Breast epithelium (tissue), 4 donors: ENCODE data around the gene CYP8B1. TPM values are rescaled to one million over a fixed set of nuclear protein-coding genes. Genes with fewer than 3 reads are reported as not detected.
"Not testable (repeated sequence)": the region's sequence is repeated elsewhere in the genome, so short reads cannot be mapped to it uniquely, and the experiment has no call there.

Experiments
- DNase-seq, 2 donors: peaks; one replicate each; pipeline ENCODE4 v3.0.0-alpha.2; 2019; ENCODE audit warnings: low spot score in 2 of 2
- H3K27ac ChIP-seq, 2 donors: fragments of 200-600 bp; sonication (generic) in 1 of 2; one replicate each; pipeline ENCODE4 v1.5.1; 2016 to 2019; ENCODE audit warnings: mild to moderate bottlenecking in 1 of 2
- H3K27me3 ChIP-seq, 2 donors: fragments of 200-600 bp; sonication (generic) in 1 of 2; one replicate each; pipeline versions ENCODE4 v1.5.1 to v1.6.0; 2017 to 2019; ENCODE audit warnings: control low read depth in 1 of 2, mild to moderate bottlenecking in 1 of 2
- H3K36me3 ChIP-seq: fragments of 200-600 bp; one replicate; pipeline ENCODE4 v1.5.1; 2019
- H3K4me1 ChIP-seq, 2 donors: fragments of 200-600 bp; sonication (generic); one replicate each; pipeline ENCODE4 v1.5.1; 2016 to 2019; ENCODE audit warnings: control low read depth in 1 of 2
- H3K4me3 ChIP-seq, 3 donors: fragments of 200-600 bp; sonication (generic); 1 replicate in 2 of 3; 2 replicates in 1 of 3; pipeline ENCODE4 v1.5.1; 2016 to 2019; ENCODE audit warnings: mild to moderate bottlenecking in 3 of 3, moderate library complexity in 2 of 3
- H3K9me3 ChIP-seq, 2 donors: fragments of 200-600 bp; sonication (generic) in 1 of 2; one replicate each; pipeline ENCODE4 v1.5.1; 2016 to 2019; ENCODE audit warnings: control low read depth in 1 of 2
- POLR2A ChIP-seq: fragments of 450-650 bp; IDR thresholded peaks from one replicate; pipeline ENCODE4 v1.6.1; 2016; ENCODE audit warnings: antibody characterized with exemption, mild to moderate bottlenecking, moderate library complexity
- POLR2AphosphoS5 ChIP-seq, 3 donors: sonication (generic); formaldehyde crosslinking; IDR thresholded peaks; one replicate each; pipeline ENCODE4 v1.6.1; 2017; ENCODE audit warnings: antibody characterized with exemption in 3 of 3
- intact Hi-C: fragments of 100-400 bp; cut with DNase I; formaldehyde crosslinking; loops from one replicate; pipeline ENCODE4 v1.15.1; 2023; ENCODE audit warnings: low total_unique reads
- total RNA-seq, 3 donors: library from RNA; depleted of rRNA; stranded (reverse); fragments of >200 nt; gene quantifications; one replicate each; pipeline ENCODE4 v1.1.0, GENCODE V29; 2016
- TF ChIP-seq, protein P1 (sequence below), 3 donors: fragments of 450-650 bp; IDR thresholded peaks; one replicate each; pipeline ENCODE4 v1.5.1; 2016 to 2017; ENCODE audit warnings: antibody characterized with exemption in 3 of 3, mild to moderate bottlenecking in 3 of 3, moderate library complexity in 3 of 3

The CYP8B1 gene
- total RNA-seq, 3 donors from 2014 or later = not detected

DNA sequence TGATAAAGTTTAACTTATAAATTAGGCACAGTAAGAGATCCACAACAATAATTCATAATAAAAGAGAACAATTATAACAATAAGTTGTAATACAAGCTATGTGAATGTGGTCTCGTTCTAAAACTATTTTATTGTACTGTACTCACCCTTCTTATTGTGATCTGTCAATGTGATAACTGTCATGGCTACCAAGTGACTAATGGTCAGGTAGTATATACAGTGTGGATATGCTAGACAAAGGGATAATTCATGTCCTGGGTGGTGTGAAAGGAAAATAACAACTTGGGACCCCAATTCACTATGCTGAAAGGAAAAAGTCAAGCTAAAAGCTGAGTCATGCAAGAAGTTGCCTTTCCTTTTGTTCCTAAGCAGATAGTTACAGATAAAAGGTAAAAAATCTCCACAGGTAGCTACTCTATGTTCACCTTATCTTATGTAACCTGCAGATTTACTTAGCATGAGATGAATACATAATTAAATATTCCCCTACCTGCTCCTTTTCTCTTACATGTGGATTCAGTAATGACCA, 10.7 kb upstream of the CYP8B1 start:
- no peaks in the 10 kb centered on the region for H3K9me3 ChIP-seq
- intact Hi-C loops = loop anchor here (10.0 kb wide), 1 partner anchor 672 kb away; no protein-coding TSS in a partner anchor
- no peak for DNase-seq
- no peak overlapping the region for H3K4me3 ChIP-seq
- H3K4me1 ChIP-seq = peaks cover 0 to 3% of the 10 kb centered on the region in 2 donors
- no peaks in the 10 kb centered on the region for H3K36me3 ChIP-seq
- TF ChIP-seq, protein P1, sequence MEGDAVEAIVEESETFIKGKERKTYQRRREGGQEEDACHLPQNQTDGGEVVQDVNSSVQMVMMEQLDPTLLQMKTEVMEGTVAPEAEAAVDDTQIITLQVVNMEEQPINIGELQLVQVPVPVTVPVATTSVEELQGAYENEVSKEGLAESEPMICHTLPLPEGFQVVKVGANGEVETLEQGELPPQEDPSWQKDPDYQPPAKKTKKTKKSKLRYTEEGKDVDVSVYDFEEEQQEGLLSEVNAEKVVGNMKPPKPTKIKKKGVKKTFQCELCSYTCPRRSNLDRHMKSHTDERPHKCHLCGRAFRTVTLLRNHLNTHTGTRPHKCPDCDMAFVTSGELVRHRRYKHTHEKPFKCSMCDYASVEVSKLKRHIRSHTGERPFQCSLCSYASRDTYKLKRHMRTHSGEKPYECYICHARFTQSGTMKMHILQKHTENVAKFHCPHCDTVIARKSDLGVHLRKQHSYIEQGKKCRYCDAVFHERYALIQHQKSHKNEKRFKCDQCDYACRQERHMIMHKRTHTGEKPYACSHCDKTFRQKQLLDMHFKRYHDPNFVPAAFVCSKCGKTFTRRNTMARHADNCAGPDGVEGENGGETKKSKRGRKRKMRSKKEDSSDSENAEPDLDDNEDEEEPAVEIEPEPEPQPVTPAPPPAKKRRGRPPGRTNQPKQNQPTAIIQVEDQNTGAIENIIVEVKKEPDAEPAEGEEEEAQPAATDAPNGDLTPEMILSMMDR (IDR thresholded peaks at IDR 0.05) = no peak
- no peak for TF ChIP-seq POLR2AphosphoS5 (IDR thresholded peaks at IDR 0.05)
- no peak for TF ChIP-seq POLR2A
- no peak overlapping the region for H3K27ac ChIP-seq
- no peaks in the 10 kb centered on the region for H3K27me3 ChIP-seq

DNA sequence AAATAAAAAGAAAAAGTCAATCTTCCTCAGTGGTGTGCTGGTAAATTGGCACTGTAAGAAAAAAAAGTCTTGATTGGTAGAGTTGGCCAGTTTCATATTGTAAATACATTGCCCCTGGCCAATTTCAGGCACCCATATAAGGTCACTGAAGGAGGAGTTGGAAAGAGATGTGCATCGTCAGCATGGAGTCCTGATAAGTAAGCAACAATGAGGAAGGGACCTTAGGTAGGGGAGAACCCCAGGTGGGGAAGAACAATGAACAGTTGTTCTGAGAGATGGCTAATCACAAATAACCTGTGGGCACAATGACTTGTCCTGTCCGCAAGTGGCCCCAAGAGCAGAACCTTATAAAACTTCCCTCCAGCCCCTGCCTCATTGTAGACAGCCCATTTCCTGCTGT, 8.6 kb upstream of the CYP8B1 start:
- TF ChIP-seq POLR2A (no peak), POLR2AphosphoS5 (IDR thresholded peaks at IDR 0.05) (no peak)
- TF ChIP-seq, protein P1 (IDR thresholded peaks at IDR 0.05) = no peak
- intact Hi-C loops = loop anchor here (10.0 kb wide), 1 partner anchor 670 kb away; no protein-coding TSS in a partner anchor
- Histone ChIP-seq H3K27ac (no peak overlapping the region), H3K9me3 (no peaks in the 10 kb centered on the region), H3K4me1 (peaks cover 0 to 5% of the 10 kb centered on the region in 2 donors), H3K27me3 (no peaks in the 10 kb centered on the region), H3K36me3 (no peaks in the 10 kb centered on the region), H3K4me3 (no peak overlapping the region)
- no peak for DNase-seq

DNA sequence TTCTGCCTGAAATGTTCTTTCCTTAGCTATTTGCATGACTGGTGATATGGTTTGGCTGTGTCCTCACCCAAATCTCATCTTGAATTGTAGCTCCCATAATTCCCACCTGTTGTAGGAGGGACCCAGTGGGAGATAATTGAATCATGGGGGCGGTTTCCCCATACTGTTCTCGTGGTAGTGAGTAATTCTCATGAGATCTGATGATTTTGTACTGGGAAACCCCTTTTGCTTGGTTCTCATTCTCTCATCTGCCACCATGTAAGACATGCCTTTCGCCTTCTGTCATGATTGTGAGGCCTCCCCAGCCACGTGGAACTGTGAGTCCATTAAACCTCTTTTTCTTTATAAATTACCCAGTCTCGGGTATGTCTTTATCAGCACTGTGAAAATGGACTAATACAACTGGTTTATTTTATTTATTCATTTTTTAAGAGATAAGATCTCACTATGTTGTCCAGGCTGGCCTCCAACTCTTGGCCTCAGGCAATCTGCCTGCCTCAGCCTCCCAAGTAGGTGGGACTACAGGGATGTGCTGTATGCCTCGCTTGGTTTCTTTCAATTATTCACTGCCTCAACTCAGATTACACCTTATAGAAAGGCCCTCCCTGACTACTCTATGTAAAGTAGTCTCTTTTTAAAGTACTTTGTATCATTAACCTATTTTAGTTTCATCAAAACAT, 7.7 kb upstream of the CYP8B1 start:
- not testable (repeated sequence) for H3K27me3 ChIP-seq, H3K27ac ChIP-seq, H3K4me1 ChIP-seq, DNase-seq, H3K4me3 ChIP-seq, H3K36me3 ChIP-seq, H3K9me3 ChIP-seq
- intact Hi-C loops = loop anchor here (10.0 kb wide), 1 partner anchor 669 kb away; no protein-coding TSS in a partner anchor

DNA sequence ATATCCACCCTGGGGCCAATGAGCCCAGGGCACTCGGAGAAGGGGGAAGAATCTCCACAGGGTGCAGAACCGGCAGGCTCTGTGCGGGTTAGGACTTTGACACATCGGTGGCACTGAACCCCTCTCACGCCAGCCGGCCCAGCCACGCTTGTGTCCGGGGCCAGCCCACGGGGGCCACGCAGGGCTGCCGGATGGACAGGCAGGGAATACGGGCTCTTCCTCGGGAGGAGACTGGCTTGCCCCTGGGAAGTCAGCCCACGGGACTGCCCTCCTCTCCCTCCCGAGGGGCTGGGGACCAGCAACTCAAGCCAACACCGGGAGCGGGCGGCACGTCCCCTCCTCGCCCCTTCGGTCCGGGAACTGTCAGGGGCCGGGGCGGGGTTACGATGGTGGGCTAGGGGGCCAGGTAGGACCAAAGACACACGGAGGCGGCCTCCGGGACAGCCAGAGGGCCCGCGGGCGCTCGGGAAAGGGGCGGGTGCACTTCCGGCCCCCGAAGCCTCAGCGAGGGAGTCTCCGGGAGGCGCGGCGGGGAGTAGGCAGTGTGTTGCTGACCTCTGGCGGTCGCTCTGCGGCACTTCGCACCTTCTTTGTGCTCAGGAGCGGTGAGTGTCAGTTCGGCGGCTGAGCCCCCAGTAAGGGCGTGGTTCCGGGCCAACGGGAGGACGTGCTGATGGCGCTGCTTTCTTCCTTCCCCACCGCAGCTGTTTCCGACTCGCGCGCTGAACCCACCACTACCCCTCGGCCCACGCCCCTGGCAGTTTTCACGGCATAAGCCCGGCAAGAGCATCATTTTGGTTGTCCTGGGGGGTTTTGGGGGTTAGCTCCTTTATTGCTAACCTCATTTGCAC, 5.1 kb upstream of the CYP8B1 start:
- Histone ChIP-seq H3K36me3 (no peaks in the 10 kb centered on the region), H3K27ac (peak overlapping the region; percentile 72 to 80), H3K4me3 (peak overlapping the region; percentile 61 to 79 (median 70)), H3K4me1 (peaks cover 0 to 5% of the 10 kb centered on the region in 2 donors), H3K9me3 (no peaks in the 10 kb centered on the region), H3K27me3 (no peaks in the 10 kb centered on the region)
- DNase-seq = peak; percentile 69 to 82
- TF ChIP-seq POLR2A (no peak), POLR2AphosphoS5 (IDR thresholded peaks at IDR 0.05) (peak in 1 of 3 donors; percentile 61)
- TF ChIP-seq, protein P1 (IDR thresholded peaks at IDR 0.05) = peak; percentile 70 to 90 (median 89)
- intact Hi-C loops = loop anchor here (10.0 kb wide), 1 partner anchor 666 kb away; no protein-coding TSS in a partner anchor

DNA sequence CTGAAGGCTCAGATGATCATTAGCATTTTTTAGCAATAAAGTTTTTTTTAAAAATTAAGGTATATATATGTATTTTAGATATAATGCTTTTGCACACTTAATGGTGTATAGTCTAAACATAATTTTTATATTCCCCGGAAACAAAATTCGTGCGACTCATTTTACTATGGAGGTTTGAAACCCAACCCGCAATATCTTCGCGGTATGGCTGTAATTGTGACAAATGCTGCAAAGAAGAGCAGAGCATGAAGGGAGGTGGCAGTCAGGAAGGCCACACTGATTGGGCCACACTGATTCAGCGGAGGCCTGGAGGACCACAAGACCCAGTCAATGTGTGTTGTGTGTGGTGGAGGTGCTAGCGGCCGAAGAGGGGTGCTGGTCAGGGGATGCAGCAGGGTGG, 4.5 kb upstream of the CYP8B1 start:
- intact Hi-C loops = loop anchor here (10.0 kb wide), 1 partner anchor 665 kb away; no protein-coding TSS in a partner anchor
- no peak for DNase-seq
- Histone ChIP-seq H3K27ac (no peak overlapping the region), H3K27me3 (no peaks in the 10 kb centered on the region), H3K4me1 (peaks cover 0 to 5% of the 10 kb centered on the region in 2 donors), H3K9me3 (no peaks in the 10 kb centered on the region), H3K36me3 (no peaks in the 10 kb centered on the region), H3K4me3 (peak overlapping the region; percentile 61 to 79 (median 70))
- TF ChIP-seq, protein P1 (IDR thresholded peaks at IDR 0.05) = no peak
- no peak for TF ChIP-seq POLR2A
- no peak for TF ChIP-seq POLR2AphosphoS5 (IDR thresholded peaks at IDR 0.05)
